Suppressor macrophage treated with lipopolysaccharide for 1 hour (primary cell): Measurements from ENCODE around the gene NBPF3.

ENCODE experiments used
- DNase-seq, 3 donors: peaks; one replicate each; pipeline ENCODE4 v3.0.0-alpha.2; 2020 to 2022

NBPF3 gene

GRCh38 chr1:21495225-21495820 lies 55.4 kb downstream of the NBPF3 start:
- peak in 2 of 3 donors; percentile 18 to 19 for DNase-seq

- no peak for DNase-seq
Measured at GRCh38 chr1:21496063-21496462, 56.1 kb downstream of the NBPF3 start.

GRCh38 chr1:21496886-21497285 lies 56.9 kb downstream of the NBPF3 start:
- peak in 1 of 3 donors; percentile 45 for DNase-seq

- no peak for DNase-seq
Measured at GRCh38 chr1:21497466-21498061, 57.6 kb downstream of the NBPF3 start.

- no peak for DNase-seq
Measured at GRCh38 chr1:21499283-21499950, 59.5 kb downstream of the NBPF3 start.

GRCh38 chr1:21503706-21504377 lies 63.9 kb downstream of the NBPF3 start:
- DNase-seq: no peak

- DNase-seq: no peak
Measured at GRCh38 chr1:21506804-21507203, 66.9 kb downstream of the NBPF3 start.

GRCh38 chr1:21507511-21508270 lies 67.8 kb downstream of the NBPF3 start:
- no peak for DNase-seq

GRCh38 chr1:21508580-21509350 lies 68.8 kb downstream of the NBPF3 start:
- peak; percentile 75 to 94 (median 83) for DNase-seq

- DNase-seq: no peak
Measured at GRCh38 chr1:21509351-21510112, 69.6 kb downstream of the NBPF3 start, which contains the start of gene ALPL. TSS of gene ALPL (plus strand) at chr1:21509423. CDS start at chr1:21554082, 44,659 bp downstream.

- no peak for DNase-seq
Measured at GRCh38 chr1:21510113-21510493, 70.2 kb downstream of the NBPF3 start.

- DNase-seq: no peak
Measured at GRCh38 chr1:21510885-21511578, 71.1 kb downstream of the NBPF3 start.

GRCh38 chr1:21511579-21512522 lies 71.9 kb downstream of the NBPF3 start:
- no peak for DNase-seq

GRCh38 chr1:21514245-21514644 lies 74.3 kb downstream of the NBPF3 start:
- DNase-seq: no peak

- no peak for DNase-seq
Measured at GRCh38 chr1:21517161-21517589, 77.2 kb downstream of the NBPF3 start.

- DNase-seq: no peak
Measured at GRCh38 chr1:21517660-21518480, 77.9 kb downstream of the NBPF3 start.

- DNase-seq: no peak
Measured at GRCh38 chr1:21518774-21519455, 79.0 kb downstream of the NBPF3 start.
